T follicular helper cell (primary cell): ENCODE data around the gene CMTR1.
"Not testable (repeated sequence)": the region's sequence is repeated elsewhere in the genome, so short reads cannot be mapped to it uniquely, and the experiment has no call there.

Experiments used
- DNase-seq: peaks from one replicate; pipeline ENCODE4 v3.0.0-alpha.2; 2020; ENCODE audit warnings: low read depth

The CMTR1 gene

DNA sequence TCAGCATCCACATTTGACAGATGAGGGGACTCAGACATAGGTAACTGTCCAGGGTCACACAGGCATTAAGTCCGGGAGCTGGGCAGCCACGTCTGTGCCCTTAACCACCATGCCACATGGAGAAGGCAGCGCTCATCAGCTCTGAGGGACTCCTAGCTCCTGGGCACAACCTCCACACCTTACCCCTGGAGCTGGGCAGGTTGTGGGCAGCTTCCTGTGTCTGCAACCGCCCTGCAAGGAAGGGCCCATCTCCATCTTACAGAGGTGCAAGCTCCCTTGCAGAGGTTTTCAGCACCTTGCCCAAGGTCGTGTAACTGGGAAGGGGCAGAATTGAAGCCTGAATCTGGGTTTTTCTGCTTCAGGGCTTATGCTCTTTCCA is 58.8 kb downstream of the CMTR1 start:
- DNase-seq, result no peak

DNA sequence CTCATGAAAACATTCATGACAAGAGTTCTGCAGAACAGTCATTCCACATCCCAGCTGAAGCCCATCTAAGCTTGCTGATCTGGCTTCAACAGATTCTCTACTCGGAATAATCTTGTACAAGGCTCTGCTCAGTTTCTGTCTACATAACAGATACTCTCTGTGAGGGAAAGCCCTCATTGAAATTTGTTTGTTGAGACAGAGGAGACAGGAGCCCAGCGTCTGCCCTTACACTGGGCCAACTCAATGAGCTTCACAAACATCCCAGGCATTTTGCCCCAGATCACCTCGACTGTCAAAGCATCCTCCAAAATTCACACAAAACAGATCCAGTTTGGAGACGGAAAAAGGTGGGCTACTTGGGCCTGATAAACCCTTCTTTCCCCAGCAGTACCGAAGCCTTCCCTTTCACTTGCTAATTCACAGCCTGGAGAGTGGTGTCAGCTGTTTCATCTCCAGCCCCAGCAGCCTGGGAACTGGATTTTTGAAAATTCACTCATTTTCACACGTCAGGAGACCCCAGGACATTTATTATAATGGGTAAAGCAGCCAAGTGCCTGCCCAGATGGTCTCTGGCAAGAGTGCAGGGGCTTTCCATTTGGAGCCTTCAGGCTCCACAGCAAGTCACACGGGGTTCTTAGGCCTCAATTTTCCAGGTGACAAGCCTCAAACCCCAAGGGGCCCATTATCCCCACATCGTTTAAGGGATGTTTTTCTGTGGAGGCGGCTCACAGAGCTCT is 59.4 kb downstream of the CMTR1 start:
- no peak for DNase-seq

DNA sequence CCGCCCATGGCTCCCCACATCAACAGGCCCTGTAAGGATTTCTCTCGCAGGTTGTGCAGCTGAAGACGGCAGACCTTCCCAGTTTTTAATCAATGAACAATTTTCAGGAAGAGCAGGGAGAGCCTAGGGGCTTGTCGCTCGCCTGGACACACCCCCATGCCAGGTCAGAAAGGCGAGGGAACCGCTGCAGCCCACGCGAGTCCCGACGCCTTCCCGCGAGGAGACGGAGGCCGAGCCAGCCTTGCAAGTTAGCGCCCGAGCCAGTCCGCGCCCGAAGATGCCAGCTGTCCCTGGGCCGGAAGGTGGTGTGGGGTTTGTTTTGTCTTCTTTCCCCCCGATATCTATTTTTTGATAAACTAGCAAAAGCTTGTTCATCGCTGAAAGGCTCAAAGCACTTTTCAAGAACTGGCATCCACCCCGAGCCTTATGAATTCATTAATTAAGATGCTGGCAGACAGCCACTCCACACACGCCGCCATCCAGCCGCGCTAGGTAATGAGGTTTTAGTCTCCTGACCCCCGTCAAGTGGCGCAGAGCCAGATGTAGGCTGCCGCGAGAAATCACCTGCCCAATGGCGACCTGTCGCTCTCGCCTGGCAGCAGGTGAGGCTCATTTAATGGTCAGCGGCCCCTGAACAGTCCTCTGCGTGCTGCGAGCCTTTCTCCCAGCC is 60.1 kb downstream of the CMTR1 start:
- no peak for DNase-seq

DNA sequence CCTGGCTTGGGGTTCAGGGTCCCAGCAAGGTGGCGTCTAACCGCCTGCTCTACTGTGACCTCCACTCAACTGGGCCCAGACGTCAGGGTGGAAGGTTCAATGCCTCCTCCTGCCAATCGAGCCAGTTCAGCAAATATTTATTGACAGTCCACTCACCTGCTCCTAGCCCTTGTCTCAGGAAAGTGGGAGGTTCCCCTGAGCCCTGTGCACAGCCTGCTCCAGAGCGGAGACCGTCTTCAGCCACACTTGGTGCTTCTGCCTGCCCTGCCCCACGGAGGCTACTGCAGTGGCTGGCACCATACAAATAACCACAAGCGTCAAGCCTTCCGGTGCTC is 60.6 kb downstream of the CMTR1 start:
- DNase-seq, result no peak

DNA sequence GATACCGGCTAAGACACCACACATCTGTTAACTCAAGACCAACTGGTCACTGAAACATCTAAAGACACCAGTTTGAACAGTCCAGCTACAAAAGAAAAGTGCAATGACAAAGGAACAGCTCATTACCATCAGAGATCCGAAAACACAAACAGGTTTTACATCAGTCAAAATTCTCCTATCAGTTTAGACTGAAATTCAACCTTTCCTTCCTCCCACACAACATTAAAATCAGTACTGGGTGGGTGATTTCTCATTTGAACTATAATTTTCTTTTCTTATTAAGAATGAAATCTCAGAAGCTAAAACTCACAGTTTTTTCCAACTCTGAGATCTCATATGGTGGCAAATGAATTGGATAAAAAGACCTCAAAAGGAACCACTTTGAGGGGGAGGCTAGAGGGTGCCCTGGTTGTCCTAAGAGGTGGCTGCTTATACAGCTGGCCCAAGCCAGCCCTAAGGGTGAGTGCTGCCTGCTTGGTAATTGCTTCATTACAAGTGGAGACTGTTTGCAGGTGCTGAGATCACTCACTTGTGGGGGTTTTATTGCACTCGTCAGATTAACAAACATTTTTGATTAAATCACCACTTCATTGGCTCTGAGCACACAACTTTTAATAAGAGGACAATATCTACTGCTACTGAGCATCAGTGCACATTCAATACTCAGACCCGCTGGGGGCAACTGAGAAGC is 62.4 kb downstream of the CMTR1 start:
- no peak for DNase-seq

DNA sequence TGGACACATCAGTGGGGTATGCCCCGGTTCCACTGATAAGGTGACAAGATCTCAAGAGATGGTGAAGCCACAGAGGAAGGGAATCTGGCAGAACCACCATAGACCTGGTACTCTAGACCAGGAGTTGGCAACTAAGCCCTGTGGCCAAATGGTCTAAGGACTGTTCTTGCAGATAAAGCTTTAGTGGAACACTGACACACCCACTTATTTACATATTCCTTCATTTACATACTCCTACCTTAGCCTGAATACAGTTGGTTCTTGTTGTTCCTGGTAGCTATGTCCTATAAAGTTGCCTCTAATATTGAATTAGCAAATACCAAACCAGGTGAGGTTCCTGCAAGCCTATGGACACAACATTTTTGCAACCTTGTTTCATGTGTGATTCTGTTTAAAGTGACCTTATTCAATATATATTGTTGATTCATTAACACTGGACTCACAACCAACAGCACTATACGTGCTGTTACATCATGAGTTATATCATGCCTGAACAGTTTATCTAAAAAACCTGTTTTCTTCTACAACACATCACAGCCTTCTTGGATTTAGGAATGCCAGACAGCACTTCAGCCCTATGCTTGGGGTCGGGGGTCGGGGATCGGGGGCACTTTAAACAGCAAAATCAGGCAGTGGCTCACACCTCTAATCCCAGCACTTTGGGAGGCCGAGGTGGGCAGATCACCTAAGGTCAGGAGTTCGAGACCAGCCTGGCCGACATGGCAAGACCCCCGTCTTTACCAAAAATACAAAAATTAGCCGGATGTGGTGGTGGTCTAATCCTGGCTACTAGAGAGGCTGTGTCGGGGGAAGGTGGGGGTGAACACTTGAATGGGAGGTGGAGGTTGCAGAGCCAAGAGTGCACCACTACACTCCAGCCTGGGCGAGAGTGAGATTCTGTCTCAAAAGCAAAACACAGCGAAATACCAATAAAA is 64.2 kb downstream of the CMTR1 start:
- no peak for DNase-seq

DNA sequence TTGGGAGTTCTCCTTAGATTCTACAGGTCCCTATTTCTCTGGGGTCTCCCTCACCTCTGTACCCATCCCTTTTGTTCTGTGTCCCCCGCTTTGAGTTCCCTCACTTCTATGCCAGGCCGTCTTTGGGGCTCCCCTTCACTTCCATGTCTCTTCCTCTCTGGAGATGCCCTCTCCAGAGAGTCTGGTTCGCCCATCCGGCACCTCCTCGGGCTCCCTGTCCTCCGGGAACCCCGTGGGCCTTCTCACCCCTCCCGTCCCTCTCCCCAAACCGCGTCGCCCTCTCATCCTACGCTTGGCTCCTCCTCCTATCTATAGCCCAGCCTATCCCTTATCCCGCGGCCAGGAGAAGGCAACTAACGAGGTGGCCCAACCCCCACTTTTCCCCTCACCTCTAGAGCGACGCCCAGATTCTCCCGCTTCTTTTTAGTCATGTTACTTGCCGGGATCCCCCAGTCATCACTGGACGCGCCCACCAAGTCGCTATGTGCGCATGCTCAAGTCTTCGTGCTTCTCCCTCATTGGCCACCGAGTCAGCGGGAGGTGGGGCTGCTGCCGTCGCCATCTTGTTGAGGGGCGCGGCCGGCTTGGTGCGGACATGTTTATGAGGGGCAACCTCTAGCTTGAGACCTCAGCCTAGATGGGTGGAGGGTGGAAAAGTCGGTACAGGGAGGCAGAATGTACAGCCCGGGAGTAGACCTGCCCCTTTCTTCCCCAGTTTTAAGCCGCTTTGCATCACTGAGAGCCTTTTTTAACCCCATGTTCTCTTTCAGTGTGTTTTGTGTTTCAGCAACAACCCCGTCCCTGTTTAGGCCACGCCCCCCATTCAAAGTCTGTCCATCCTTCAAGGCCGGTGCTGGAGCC is 66.6 kb downstream of the CMTR1 start, which contains the start of gene CCDC167:
CCDC167 (minus strand) TSS at position 461 of the 861 bp plus-strand sequence; CDS start at position 431, 30 bp downstream.
- peak; percentile 95 for DNase-seq

DNA sequence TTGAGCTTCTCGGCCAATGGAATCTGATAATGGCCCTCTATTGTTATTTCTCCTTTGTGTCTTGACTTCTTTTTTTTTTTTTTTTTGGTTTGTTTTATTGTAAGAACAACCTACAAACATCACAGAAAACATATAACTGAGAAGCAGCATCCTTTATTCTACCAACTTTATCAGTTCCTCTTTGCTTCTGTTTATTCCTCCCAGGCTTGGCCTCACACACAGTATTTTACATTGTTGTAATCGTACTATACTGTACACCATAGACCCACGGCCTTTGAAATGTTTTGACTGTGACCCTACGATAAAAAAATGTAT is 67.2 kb downstream of the CMTR1 start:
- no peak for DNase-seq

DNA sequence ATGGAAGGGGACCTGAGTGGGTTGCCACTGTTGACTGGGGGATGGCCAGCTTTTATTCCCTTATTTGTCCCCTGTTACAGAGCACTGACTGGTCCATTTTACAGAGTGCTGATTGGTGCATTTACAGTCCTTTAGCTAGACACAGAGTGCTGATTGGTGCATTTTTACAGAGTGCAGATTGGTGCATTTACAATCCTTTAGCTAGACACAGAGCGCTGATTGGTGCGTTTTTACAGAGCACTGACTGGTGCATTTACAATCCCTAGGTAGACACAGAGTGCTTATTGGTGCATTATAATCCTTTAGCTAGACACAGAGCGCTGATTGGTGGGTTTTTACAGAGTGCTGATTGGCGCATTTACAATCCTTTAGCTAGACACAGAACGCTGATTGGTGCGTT is 67.9 kb downstream of the CMTR1 start:
- not testable (repeated sequence) for DNase-seq

DNA sequence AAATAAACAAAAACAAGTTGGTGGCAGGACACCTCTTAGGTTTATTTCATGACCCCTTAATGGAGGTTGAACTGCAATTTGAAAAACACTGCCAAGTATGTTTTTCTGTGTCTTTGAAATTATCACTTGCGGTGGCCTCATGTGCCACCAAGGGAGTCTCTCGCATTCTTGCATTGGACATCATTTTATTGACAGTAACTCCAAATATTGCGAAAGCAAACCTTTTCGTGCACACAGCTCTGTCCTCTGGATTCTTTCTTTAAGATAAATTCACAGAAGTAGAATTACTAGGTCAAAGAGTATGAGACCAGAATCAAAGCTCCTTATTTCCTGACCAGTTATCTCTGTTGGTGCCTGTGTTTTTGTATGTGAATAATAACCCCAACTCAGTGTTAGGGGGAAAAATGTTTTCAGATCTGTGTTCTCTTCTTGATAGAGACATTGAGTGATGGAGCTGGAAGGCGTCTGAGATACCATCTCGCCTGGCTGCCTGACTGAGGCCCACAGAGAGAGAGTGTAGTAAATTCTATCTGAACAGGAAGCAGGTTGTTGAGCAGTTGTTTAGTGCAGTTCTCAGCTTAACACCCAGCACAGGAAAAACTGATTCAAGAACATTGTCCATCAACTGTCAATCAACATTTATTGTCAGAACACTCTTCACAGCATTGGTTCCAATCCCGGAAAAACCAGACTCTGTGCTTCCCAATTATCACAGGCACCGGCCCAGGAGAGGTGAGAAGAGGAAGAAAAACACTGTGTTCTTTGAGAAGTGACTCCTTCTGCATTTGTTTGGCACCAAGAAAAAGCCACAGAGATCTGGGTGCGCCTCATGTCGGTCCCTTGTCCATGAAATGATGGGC is 68.8 kb downstream of the CMTR1 start:
- peak; percentile 39 for DNase-seq

DNA sequence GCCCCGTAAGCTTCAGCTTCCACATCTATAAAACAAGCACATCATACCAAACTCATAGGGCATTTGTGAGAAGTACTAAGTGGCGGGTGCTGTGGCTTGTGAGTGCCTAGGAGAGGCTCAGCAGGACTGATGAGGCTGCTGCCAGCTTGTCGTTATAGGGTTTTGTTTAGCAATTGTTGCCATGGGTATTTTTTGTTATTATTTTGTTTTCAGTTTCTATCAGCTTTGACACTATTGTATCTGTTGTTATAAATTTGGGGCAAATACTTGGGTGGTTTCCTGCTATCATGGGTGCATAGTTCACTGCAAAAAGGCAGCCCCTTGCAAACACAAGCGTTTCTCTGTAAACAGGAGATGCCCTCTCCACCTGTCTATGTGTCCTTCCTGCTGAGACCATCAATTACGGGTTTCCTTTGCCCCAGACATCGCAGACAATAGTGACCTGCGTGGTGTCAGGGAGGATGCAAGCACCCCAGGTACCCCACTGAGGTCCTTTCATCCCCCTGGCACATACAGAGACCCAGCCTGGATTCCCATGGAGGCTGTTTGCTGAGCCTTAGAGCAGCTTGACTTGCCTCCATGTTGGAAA is 69.8 kb downstream of the CMTR1 start:
- peak; percentile 74 for DNase-seq

DNA sequence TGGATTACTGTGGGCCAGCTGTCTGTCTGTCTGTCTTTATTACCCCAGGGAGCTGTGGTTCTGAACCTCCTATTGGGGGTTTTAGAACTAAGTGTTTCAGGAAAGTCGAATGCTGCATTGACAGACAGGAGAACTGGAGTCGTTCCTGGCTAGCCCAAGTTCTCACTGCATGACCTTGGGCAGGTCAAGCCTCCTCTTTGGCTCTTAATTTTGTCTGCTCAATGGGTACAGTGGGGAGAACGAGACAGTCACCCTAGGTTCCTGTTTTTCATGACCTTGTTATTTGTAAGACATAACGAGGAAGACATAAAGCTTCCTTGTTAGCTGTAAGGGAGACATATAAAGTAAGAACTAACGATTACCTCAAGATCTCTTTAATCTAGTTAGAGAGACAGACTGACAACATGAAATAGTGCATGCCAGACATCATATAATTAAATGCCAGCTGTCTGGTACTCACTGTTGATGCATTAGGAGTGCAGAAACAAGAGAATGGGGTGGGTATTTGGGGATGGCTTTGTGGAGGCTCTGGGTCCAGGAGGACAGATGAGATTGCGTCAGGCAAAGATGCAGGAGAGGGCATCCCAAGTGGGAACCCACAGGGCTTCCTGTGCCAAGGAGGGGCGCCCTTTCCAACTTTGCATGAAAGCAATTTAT is 70.4 kb downstream of the CMTR1 start:
- no peak for DNase-seq

DNA sequence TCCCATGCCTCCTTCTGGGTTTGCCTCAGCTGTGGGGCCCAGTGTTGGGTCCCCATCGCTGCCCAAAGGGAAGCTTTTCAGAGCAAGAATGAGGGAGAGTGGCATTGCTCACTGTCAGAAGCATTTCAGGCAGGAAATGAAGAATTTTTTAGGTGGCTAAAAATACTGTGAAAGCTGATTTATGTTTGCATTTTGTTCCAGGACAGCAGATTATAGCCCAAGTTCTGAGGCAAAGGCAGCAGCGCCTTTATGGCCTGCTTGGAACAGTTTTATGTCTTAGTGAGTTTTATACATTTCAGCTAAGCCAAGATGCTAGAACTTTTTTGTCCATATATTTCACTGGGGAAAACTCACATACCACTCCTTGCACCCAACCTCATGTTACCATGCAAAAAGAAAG is 71.0 kb downstream of the CMTR1 start:
- DNase-seq, result no peak

DNA sequence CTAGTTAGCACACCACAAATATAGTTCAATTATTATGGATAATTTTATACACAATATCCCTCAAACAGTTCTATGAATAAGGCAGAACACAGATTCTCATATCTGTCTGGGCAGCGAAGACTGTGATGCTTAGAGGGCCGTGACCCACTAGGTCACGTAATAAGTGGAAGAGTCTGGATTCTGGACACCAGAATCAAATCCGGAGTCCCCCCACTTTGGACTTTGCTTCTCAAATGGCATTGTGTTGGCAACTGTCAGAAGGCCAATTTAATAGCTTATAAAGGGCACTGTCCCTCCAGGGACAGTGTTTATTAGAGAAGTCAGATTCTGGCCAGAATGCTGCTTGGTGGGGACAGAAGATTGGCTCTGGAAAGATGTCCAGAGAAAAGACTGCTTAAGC is 73.5 kb downstream of the CMTR1 start:
- DNase-seq, result no peak

DNA sequence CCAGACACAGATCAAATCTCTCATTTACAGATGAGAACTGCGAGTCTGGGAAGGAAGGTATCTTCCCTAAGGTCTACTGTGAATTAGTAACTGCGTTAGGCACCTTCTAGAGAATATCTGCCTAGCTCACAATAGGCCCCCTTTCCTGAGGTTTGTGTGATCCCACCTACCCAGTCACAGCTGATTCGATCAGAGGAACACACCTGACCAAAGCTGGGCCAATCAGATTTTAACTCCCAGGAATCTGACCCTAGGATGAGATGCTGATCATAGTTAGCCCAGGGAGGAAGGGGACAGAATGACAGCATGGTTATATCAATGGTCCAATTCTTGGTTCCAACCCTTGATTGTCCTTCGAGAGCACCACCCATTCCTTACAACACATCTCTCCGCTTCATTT is 74.1 kb downstream of the CMTR1 start:
- DNase-seq, result no peak

DNA sequence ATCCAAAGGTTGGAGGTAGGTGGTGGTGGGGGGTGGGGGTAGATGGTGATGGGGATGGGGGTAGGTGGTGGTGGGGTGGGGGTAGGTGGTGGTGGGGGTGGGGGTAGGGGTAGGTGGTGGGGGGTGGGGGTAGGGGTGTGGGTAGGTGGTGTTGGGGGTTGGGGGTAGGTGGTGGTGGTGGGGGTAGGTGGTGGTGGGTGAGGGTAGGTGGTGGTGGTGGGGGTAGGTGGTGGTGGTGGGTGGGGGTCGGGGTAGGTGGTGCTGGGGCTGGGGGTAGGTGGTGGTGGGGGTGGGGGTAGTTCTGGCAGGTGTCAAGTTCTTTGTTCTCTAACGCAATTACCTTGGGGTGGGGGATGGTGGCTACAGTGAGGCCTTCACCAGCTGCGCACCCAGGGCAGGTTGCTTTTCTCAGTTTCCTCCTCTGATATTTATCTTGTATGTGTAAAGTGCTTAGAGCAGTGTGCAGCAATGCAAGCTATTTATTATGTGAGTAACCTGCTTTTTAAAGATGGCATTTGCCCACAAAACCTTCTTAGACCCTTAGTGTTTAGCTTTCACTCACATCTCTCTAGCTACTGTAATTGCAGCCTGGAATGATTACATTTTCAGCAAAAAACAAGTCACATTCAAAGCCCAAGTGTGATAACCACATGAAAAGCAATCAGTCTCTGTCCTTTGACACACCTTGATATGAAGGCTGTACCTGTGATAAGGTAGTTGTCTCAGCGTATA is 74.8 kb downstream of the CMTR1 start:
- DNase-seq, result no peak

DNA sequence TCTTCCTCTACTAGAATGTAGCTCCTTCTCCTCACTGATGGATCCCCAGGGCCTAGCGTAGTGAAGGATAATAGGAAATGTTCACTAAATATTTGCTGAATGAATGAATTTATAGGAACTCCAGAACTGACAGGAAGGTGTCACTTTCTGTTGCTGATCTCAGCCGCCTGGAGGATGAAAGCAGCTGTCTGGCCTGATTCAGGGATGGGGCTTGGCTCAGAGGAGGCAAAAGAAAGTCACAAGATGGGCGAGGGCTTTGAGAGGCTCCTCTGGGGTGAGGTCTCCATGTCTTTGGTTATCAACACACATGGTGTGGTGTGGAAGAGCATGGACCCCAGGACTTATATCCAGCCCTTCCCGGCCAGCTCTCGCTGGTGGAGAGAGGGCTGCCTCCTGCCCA is 78.2 kb downstream of the CMTR1 start:
- DNase-seq, result no peak

DNA sequence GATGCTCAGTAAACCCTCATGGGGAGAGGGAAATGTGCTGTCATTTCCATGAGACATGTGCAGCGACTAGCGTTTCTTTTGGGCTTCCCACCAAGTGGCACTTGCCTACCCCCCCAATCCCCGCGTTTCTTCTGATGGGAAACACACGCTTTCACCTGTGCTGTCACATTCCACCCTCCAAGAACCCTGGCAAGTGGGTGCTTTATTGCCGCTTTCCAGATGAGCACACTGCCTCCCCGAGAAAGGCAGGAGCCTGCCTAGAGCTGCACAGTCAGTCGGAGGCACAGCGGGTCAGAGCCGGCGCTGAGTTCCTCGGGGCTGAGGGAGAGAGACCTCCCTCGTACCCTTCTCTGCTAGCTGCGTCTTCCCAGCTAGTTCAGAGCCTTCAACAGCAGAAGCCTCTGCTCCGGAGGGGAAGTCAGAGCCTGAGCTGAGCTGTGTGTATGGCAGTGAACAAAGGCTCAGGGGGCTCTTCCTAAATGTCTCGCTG is 78.9 kb downstream of the CMTR1 start:
- no peak for DNase-seq
